ENCODE data around the gene ZC3HAV1.
A peak's percentile ranks its signal among the peaks of the same experiment; 100 is the strongest.

The ZC3HAV1 gene

DNA sequence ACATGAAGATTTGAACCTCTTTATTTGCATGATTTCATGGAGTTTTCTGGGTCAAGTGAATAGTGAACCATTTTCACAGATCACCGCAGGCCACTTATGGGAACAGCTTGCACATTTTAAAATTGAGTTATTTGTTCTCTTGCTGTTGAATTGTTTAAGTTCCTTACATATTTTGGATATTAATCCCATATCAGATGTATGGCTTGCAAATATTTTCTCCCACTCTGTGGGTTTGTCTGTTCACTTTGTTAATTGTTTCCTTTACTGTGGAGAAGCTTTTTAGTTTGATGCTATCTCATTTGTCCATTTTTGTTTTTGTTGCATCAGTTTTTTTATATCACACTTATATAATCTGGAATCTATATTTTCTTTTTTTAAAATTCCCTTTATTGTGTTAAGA, 59.6 kb downstream of the ZC3HAV1 start:
- Histone ChIP-seq H3K4me1 (ENCODE audit: control insufficient read depth, insufficient read depth, low read length) (peaks cover 10% of the 10 kb centered on the region), H3K9ac (ENCODE audit: low read length) (no peak overlapping the region), H3K9me3 (ENCODE audit: control insufficient read depth, low read length) (no peaks in the 10 kb centered on the region), H3K4me3 (ENCODE audit: low read length) (no peak overlapping the region), H3K27me3 (replicated peaks; ENCODE audit: control insufficient read depth, insufficient read depth, low read length) (no peaks in the 10 kb centered on the region), H3K36me3 (ENCODE audit: control insufficient read depth, insufficient read depth, low read length, severe bottlenecking) (peaks cover 62% of the 10 kb centered on the region)
- peak; percentile 35 for DNase-seq (ENCODE audit: low read depth)

DNA sequence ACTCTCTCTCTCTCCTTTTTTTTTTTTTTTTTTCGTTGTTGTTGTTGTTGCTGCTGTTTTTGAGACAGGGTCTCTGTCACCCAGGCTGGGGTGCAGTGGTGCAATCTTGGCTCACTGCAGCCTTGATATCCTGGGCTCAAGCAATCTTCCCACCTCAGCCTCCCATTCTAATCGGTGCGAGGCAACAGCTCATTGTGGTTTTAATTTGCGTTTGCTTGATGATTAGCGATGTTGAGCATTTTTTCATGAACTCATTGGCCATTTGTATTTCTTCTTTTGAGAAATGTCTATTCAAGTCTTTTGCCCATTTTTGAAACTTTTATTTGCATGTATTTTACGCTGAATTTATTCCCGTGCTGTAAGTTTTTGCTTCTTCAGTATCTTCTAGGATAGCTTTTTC, 60.4 kb downstream of the ZC3HAV1 start:
- Histone ChIP-seq H3K27me3 (replicated peaks; ENCODE audit: control insufficient read depth, insufficient read depth, low read length) (no peaks in the 10 kb centered on the region), H3K4me1 (ENCODE audit: control insufficient read depth, insufficient read depth, low read length) (peaks cover 4% of the 10 kb centered on the region), H3K4me3 (ENCODE audit: low read length) (no peak overlapping the region), H3K9ac (ENCODE audit: low read length) (no peak overlapping the region), H3K9me3 (ENCODE audit: control insufficient read depth, low read length) (no peaks in the 10 kb centered on the region), H3K36me3 (ENCODE audit: control insufficient read depth, insufficient read depth, low read length, severe bottlenecking) (peaks cover 65% of the 10 kb centered on the region)
- DNase-seq (ENCODE audit: low read depth), result no peak

DNA sequence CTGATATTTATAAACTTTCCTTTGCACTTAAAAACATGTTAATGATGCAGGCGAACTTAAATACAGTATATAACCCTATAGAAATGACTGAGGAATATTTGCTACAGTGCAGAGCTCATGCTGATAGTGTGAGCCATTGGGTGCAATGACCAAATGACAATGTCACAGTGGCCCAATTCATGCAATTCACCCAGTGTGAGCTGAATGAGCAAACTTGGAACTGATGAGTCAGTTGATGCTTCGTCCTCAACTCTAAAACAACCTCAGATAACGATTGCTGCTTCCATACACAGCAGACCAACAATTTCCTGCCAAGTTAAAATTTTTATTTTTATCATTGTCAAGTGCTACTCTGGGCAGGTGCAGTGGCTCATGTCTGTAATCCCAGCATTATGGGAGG, 61.5 kb downstream of the ZC3HAV1 start:
- Histone ChIP-seq H3K36me3 (ENCODE audit: control insufficient read depth, insufficient read depth, low read length, severe bottlenecking) (peaks cover 58% of the 10 kb centered on the region), H3K27me3 (replicated peaks; ENCODE audit: control insufficient read depth, insufficient read depth, low read length) (no peaks in the 10 kb centered on the region), H3K4me1 (ENCODE audit: control insufficient read depth, insufficient read depth, low read length) (no peaks in the 10 kb centered on the region), H3K9me3 (ENCODE audit: control insufficient read depth, low read length) (no peaks in the 10 kb centered on the region), H3K9ac (ENCODE audit: low read length) (no peak overlapping the region), H3K4me3 (ENCODE audit: low read length) (no peak overlapping the region)
- DNase-seq (ENCODE audit: low read depth), result no peak

DNA sequence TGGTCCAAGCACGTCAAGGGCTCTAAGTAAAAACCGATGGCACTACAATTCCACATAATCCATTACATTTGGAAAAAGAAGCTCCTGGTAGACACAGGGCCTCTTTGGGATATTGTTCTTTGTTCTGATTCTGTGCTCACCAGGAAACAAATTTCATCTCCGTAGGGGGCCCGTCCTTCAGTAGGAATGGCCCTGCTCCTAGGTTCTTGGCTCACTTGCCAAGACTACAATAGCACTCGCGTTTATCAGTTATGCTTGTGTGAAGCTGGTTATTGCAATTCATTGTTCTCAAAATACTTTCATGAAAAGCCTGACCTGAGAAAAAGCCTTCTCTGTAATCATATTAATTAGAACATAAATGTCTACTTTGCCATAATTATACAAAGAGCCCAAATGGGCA, 63.4 kb downstream of the ZC3HAV1 start:
- Histone ChIP-seq H3K9ac (ENCODE audit: low read length) (no peak overlapping the region), H3K4me3 (ENCODE audit: low read length) (no peak overlapping the region), H3K27me3 (replicated peaks; ENCODE audit: control insufficient read depth, insufficient read depth, low read length) (no peaks in the 10 kb centered on the region), H3K9me3 (ENCODE audit: control insufficient read depth, low read length) (no peaks in the 10 kb centered on the region), H3K4me1 (ENCODE audit: control insufficient read depth, insufficient read depth, low read length) (no peaks in the 10 kb centered on the region), H3K36me3 (ENCODE audit: control insufficient read depth, insufficient read depth, low read length, severe bottlenecking) (peaks cover 48% of the 10 kb centered on the region)
- no peak for DNase-seq (ENCODE audit: low read depth)

DNA sequence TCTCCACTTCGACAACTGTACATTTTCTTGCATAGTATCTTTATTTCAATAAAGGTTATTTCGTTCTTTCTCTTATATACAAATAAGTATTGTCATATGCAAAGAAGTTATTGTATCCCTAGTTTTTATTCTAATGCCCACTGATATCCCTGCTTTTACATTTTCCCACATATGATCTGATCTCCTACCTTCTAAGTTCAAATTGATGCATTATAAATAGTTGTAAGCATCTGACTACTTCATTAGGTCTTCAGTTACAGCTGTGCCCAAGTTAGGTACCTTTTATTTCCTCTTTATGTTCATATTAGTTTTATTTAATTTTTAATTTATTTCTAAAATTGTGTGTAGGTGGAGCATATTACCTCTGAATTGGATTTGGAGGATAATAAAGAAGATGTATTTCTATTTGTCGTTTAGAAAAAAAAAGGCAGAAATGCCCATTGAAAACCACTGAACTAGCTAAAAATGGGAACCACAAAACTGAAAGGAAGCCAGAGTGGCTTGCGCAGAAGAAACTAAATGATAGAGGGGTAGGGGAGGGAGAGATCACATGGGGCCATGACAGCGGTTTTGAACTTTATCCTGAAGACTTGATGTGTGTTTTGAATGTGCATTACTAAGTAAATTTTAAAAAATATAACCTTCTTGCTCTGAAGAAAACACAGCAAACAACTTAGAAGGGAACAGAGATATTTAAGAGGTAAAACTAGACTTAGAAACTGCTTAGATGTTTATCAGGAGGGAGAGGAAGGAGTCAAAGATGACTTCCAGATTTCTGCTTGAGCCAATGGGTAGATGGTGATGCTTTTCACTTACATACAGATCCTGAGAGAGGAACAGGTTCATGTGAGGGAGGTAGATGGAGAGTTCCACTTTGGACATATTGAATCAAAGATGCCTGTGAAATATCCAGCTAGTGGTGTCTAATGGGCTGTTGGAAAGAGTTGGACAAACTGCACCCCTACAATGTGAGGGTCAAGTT, 64.4 kb downstream of the ZC3HAV1 start:
- H3K4me1 ChIP-seq (ENCODE audit: control insufficient read depth, insufficient read depth, low read length), result no peaks in the 10 kb centered on the region
- peaks cover 47% of the 10 kb centered on the region for H3K36me3 ChIP-seq (ENCODE audit: control insufficient read depth, insufficient read depth, low read length, severe bottlenecking)
- no peaks in the 10 kb centered on the region for H3K27me3 ChIP-seq (replicated peaks; ENCODE audit: control insufficient read depth, insufficient read depth, low read length)
- no peak overlapping the region for H3K4me3 ChIP-seq (ENCODE audit: low read length)
- H3K9ac ChIP-seq (ENCODE audit: low read length), result no peak overlapping the region
- no peak for DNase-seq (ENCODE audit: low read depth)
- no peaks in the 10 kb centered on the region for H3K9me3 ChIP-seq (ENCODE audit: control insufficient read depth, low read length)

DNA sequence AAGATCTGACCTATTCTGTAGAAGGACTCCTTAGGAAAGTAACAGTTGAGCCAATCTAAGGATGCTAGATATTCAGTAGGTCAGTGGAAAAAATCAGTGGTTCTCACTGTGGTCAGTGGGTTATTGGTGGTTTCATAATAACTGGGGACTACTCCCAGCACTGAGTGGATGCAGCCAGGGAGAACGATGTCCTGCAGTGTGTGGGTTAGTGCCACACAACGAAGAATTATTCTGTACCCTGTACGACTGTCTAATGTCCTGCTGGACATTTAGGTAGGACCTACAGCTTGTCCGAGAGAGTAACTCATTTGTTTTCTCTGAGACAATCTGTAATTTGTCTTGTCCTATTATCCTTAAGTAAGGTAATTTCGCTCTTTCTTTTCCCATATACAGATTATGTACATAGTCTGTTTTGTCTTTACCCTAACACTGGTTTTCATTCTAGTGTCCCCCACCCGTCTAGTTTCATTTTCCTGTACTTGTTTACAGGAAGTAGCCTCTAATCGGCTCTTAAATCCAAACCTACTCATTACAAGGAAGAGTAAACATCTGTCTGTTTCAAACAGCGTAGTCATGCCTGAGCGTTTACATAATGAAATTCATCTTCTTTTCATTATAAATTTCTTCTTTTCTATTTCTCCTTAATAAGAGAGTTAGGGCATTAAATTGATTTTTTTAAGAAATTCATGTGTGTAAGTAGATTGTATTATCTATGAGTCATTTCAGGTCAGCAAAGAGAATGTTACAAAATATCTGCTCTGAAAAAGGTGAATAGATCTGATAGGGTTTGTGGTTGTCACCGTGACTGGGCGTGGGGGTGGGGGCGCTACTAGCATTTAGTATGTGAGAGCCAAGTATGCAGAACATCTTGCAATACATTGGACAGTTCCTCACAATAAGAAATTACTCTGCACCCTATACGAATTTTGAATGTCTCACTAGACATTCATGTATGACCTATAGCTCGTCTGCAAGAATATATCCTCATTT, 65.4 kb downstream of the ZC3HAV1 start:
- Histone ChIP-seq H3K27me3 (replicated peaks; ENCODE audit: control insufficient read depth, insufficient read depth, low read length) (no peaks in the 10 kb centered on the region), H3K36me3 (ENCODE audit: control insufficient read depth, insufficient read depth, low read length, severe bottlenecking) (peaks cover 37% of the 10 kb centered on the region), H3K9me3 (ENCODE audit: control insufficient read depth, low read length) (no peaks in the 10 kb centered on the region), H3K9ac (ENCODE audit: low read length) (no peak overlapping the region), H3K4me3 (ENCODE audit: low read length) (no peak overlapping the region), H3K4me1 (ENCODE audit: control insufficient read depth, insufficient read depth, low read length) (no peaks in the 10 kb centered on the region)
- DNase-seq (ENCODE audit: low read depth), result peak; percentile 27

DNA sequence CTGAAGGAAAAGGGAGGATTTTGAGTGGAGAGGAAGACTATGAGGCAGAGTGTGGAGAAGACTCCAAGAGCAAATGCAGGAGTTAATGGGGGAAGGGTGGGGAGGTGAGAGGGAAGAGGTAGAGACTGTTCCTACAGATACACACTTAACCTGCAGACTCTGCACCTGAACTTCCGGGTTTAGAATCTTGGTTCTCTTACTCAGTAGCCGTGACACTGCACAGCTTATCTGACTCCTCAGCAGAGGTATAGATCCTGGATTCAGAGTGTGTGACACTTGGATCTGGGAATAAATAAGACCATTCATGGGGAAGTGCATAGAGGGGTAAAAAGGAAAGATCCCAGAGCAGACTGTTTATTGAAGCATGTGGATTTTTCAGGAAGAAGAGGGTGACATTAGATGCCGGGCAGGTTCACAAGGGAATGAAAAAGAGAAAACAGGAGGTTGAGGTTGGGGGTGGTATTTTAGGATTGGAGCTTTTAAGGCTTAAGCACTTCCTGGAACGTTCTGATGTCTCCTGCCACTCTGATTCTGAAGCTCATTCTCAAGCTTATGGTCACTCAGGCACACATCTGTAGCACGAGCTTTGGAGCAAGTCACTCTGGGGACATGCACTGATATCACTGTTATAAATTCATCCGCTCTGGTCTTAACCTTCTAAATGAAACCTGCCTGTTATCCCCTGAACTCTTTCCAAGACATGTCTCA, 68.0 kb downstream of the ZC3HAV1 start:
- Histone ChIP-seq H3K4me3 (ENCODE audit: low read length) (no peak overlapping the region), H3K9ac (ENCODE audit: low read length) (no peak overlapping the region), H3K9me3 (ENCODE audit: control insufficient read depth, low read length) (no peaks in the 10 kb centered on the region), H3K36me3 (ENCODE audit: control insufficient read depth, insufficient read depth, low read length, severe bottlenecking) (peaks cover 15% of the 10 kb centered on the region), H3K4me1 (ENCODE audit: control insufficient read depth, insufficient read depth, low read length) (no peaks in the 10 kb centered on the region), H3K27me3 (replicated peaks; ENCODE audit: control insufficient read depth, insufficient read depth, low read length) (no peaks in the 10 kb centered on the region)
- no peak for DNase-seq (ENCODE audit: low read depth)

DNA sequence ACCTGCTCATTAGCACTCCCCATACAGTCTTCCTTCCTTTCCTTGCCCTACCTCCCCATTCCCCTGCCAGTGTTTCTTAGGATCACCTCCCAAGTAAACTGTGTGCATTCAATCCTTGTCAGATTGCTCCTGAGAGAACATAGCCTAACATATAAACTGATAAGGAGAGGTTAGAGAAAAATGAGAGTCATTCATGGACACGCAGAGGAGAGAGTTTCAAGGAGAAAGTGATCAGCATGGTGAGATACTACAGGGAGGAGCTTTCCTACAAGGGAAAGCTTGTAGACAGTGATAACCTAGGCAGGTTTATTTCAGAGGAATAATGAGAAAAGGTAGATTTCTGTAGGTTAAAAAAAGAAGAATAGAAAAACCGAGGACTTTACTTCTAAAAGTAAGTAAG, 70.8 kb downstream of the ZC3HAV1 start:
- H3K9ac ChIP-seq (ENCODE audit: low read length), result no peak overlapping the region
- no peak for DNase-seq (ENCODE audit: low read depth)
- H3K4me1 ChIP-seq (ENCODE audit: control insufficient read depth, insufficient read depth, low read length), result peaks cover 8% of the 10 kb centered on the region
- H3K36me3 ChIP-seq (ENCODE audit: control insufficient read depth, insufficient read depth, low read length, severe bottlenecking), result peaks cover under 1% of the 10 kb centered on the region
- H3K9me3 ChIP-seq (ENCODE audit: control insufficient read depth, low read length), result no peaks in the 10 kb centered on the region
- H3K27me3 ChIP-seq (replicated peaks; ENCODE audit: control insufficient read depth, insufficient read depth, low read length), result no peaks in the 10 kb centered on the region
- H3K4me3 ChIP-seq (ENCODE audit: low read length), result no peak overlapping the region

DNA sequence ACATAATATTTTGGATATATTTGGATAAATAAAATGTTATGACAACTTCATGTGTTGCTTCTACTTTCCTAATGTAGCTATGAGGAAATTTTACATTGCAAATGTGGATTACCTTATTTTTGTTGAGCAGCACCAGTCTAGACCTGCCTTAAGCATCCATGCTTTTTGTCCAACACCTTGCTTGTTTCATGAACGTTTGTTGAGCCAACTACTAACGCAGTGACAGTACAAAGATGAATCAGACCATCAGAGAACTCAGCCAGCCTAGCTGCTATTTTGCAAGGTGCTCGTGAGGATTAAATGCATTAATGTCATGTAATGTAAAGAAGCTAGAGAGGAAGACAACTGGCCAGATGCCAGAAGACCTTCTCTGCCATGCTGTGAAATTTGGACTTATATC, 72.6 kb downstream of the ZC3HAV1 start:
- Histone ChIP-seq H3K4me3 (ENCODE audit: low read length) (no peak overlapping the region), H3K36me3 (ENCODE audit: control insufficient read depth, insufficient read depth, low read length, severe bottlenecking) (peaks cover 14% of the 10 kb centered on the region), H3K27me3 (replicated peaks; ENCODE audit: control insufficient read depth, insufficient read depth, low read length) (no peaks in the 10 kb centered on the region), H3K9me3 (ENCODE audit: control insufficient read depth, low read length) (no peaks in the 10 kb centered on the region), H3K9ac (ENCODE audit: low read length) (no peak overlapping the region), H3K4me1 (ENCODE audit: control insufficient read depth, insufficient read depth, low read length) (peaks cover 8% of the 10 kb centered on the region)
- no peak for DNase-seq (ENCODE audit: low read depth)

DNA sequence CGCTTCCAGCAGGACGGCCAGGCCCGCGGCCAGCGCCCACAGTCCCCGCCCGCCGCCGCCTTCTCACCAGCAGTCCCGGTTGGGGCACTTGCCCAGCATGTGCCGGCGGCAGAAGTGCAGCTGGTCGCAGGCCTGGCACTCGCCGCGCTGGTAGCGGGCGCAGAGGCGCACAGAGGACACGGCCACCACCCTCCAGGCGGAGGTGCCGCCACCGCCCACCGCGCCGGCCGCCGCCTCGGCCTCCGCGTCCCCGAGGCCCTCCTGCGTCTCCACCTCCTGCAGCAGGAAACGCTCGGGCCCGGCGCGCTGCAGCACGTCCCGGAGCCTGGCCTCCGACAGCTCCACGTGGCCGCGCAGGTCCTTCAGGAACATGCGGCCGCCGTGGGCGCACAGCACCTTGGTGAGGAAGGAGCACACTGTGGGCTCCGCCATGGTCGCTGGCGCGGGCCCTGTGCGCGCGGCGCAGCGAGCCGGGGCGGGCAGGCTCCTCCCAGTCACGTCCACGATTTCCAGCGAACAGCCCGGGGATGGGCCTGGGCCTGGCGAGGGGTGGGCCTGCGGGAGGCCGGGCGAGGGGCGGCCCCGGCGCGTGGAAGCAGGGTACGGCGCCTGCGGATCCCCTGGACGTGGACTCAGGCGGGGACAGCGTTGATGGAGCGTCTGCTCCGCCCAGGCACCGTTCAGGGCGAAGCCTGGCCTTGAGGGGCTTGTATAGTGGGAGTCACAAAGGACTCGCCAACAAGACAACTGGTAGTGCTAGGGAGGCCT, 73.8 kb downstream of the ZC3HAV1 start, which contains the start of gene ZC3HAV1L:
Gene ZC3HAV1L (minus strand): TSS at position 457 of the 768 bp plus-strand sequence. CDS start 25 bp downstream, at position 432.
- H3K27me3 ChIP-seq (replicated peaks; ENCODE audit: control insufficient read depth, insufficient read depth, low read length), result no peaks in the 10 kb centered on the region
- peaks cover 16% of the 10 kb centered on the region for H3K36me3 ChIP-seq (ENCODE audit: control insufficient read depth, insufficient read depth, low read length, severe bottlenecking)
- H3K9ac ChIP-seq (ENCODE audit: low read length), result peak within 1 kb of the TSS; percentile 86
- peaks cover 8% of the 10 kb centered on the region for H3K4me1 ChIP-seq (ENCODE audit: control insufficient read depth, insufficient read depth, low read length)
- H3K9me3 ChIP-seq (ENCODE audit: control insufficient read depth, low read length), result no peaks in the 10 kb centered on the region
- peak; percentile 90 for DNase-seq (ENCODE audit: low read depth)
- peak within 1 kb of the TSS; percentile 85 for H3K4me3 ChIP-seq (ENCODE audit: low read length)
